Activated CD8-positive, alpha-beta memory T cell treated with anti-CD3 and anti-CD28 coated beads, Interleukin-2, amount 50 U/mL, for 24 hours (primary cell): ENCODE measurements around the gene RTEL1.
"Not testable (repeated sequence)": the region's sequence is repeated elsewhere in the genome, so short reads cannot be mapped to it uniquely, and the experiment has no call there.

Source experiments
- DNase-seq: peaks from one replicate; pipeline ENCODE4 v3.0.0-alpha.2; 2020; ENCODE audit errors: extremely low read depth

The RTEL1 gene

GRCh38 chr20:63628246-63628975, 29.7 kb upstream of the RTEL1 start:
- DNase-seq: no peak

- not testable (repeated sequence) for DNase-seq
These were observed 27.2 kb upstream of the RTEL1 start for GRCh38 chr20:63630956-63631355.

DNA sequence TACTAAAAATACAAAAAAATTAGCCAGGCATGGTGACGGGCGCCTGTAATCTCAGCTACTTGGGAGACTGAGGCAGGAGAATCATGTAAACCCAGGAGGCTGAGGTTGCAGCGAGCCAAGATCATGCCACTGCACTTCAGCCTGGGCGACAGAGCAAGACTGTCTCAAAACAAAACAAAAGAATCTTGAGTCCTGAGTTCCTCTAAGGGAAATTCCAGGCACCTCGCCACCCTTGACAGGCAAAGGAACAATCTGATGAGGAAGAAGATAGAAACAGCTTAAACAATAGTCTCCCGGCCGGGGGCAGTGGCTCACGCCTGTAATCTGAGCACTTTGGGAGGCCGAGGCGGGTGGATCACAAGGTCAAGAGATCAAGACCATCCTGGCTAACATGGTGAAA, 26.7 kb upstream of the RTEL1 start:
- DNase-seq: not testable (repeated sequence)

- DNase-seq: no peak
These were observed 24.4 kb upstream of the RTEL1 start for GRCh38 chr20:63633732-63634131.

DNA sequence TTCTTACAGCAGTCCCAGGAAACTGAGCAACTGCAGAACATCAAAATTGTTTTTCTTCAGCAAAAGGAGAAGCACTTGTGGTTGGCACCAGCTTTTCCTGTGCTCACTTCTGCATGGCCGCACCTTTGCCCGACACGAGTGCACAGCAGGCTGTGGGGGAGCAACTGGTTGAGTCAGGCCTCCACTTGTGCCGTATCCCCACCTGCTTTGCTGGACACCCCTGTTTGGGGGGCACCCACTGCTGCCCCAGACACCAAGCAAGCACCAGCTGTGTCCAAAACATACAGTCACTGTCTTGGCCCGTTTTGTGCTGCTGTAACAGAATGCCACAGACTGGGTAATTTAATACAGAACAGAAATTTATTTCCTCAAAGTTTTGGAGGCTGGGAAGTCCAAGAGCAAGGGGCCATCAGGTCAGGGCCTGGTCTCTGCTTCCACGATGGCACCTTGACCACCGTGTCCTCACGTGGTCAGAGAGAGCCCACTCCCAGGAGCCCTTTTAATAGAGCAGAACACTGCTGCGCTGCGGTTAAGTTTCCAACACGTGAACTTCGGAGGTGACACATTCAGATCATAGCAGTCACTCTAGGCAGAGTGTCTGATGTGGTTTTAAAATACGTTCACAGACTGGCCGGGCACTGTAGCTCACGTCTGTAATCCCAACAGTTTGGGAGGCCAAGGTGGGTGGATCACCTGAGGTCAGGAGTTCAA, 22.5 kb upstream of the RTEL1 start:
- DNase-seq: peak; percentile 49

DNA sequence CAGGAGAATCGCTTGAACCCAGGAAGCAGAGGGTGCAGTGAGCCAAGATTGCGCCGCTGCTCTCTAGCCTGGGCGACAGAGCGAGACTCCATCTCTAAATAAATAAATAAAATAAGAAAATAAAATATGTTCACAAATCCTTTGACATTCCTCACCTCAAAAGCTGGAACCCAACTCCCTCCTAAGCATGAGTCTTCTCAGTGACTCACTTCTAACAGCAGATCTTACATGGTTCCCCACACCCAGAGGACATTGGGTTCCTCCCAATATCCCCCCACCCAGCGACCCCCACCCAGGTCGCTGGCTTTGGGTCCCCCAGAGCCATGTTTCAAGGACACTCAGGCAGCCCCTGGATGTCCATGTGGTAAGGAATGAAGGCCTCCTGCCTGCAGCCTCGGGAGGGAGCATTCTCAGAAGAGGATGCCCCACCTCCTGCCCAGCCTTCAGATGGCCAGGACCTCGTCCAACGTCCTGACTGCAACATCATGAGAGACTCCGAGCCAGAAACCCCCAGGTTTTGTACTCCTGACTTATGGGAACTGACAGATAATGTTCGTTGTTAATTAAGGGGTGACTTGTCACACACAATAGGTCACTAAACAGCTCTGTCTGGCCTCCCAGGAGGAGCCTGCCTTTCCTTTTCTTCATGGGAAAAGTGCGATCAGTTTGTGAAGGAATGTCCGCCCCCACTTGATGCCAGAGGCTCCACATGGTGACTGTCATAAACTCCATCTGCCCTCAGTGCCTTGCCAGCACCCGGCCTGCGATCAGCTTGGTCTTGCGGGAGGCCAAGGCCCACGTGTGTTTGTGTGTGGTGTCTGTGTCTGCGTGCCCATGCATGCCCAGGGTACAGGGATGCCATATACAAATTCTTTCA, 21.1 kb upstream of the RTEL1 start:
- DNase-seq: no peak

DNA sequence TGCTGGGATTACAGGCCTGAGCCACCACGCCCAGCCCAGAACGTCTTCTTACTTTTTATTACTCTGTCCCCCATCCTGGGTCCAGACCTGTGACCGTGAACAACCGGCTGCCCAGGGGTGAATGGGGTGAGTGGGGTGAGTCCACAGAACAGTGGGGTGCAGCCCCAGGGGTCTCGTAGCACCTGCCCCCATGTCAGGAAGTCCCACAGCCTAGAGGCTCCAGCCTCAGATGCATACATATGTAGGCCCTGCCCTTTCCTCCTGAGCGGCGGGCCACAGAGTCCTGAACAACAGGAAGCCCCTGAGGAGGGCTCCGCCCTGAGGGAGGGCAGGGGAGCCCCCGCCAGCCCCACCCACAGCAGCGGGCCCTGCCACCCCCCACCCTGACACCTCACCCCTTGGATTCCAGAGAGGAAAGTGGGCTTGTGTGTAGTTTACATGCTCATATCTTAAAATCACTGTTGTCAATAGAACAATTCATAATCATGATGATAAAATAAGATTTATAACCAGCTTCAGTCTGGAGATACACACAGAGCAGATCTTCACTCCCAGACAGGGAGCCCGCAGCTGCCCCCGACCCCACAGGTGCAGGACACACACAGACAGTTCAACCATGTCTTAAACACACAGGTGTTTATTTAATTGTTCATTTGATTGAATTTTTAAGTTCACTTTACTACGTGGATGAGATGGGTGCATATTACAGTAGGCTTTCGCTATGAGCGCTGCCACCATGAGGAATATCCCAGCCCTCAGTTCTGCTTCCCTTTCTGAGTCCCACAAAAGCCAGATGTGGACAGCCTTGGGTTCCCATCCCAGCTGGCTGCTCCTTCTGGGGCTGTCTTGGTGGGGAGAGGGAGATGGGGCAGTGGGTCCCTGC, 18.8 kb upstream of the RTEL1 start:
- DNase-seq: no peak

- no peak for DNase-seq
These were observed 18.0 kb upstream of the RTEL1 start for GRCh38 chr20:63640086-63640485.

GRCh38 chr20:63640686-63641085, 17.4 kb upstream of the RTEL1 start:
- DNase-seq: not testable (repeated sequence)

DNA sequence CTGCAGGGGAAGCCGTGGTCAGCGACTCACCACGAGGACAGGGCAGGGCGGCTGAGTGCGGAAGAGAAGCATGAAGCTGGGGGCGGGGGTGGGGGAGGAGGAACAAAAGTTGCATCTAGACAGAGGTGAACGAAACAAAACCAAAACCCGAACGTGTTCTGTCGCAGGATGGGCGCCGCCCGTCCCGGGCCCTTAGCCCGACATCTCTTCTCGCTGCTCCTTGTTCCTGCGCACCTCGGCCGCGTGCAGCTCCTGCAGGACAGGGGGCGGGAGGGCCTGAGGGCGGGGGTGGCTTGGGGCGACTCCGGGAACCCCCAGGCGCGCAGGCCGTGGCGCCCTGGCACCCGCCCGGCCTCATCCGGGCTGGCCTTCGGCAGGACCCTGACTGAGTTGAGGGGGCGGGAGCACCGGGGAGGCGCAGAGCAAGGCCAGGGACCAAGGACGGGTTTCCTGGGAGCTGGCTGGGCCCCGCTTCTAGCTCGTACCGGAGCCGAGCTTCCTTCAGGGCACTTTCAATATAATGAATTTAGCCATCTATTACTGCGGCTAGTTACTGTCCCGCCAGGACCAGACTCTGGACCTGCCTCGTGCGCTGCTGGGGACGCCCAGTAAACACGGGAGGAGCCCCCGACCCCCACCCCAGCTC, 16.8 kb upstream of the RTEL1 start:
- DNase-seq: no peak

- DNase-seq: peak; percentile 90
These were observed 16.2 kb upstream of the RTEL1 start for GRCh38 chr20:63641792-63642523.

DNA sequence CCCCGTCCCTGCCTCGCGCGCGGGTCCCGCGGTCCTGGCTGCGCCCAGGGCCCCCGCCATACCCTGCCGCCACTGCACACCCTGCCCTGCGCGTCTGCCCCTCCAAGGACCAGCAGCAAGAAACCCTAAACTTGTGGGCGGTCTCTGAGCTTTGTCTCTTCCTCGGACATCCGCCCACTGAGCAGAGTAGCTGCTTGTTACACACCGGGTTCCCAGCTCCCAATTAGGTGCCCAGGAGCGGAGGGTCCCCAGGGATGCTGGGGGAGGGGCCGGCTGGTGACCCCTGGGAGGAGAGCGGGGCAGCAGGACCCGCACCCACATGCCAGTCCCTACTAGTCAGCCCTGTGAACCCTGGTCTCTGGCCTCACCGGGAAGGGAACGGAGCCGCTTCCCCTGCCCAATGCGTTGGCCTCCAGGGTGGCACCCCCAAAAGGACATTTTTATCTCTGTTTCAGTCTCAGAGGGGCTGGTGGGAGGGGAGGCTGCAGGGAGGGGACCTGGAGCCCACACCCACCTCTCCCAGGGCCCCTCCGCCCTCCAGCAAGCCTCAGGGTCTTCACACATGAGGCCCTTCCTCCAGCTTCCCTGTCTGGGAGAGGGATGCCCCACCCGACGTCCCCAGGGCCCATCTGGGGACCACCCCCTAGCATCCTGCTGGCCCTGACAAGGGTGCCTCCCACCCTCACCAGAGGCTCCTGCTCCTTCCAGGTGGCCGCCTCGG, 15.4 kb upstream of the RTEL1 start:
- no peak for DNase-seq

- no peak for DNase-seq
These were observed 14.6 kb upstream of the RTEL1 start for GRCh38 chr20:63643499-63643898.

DNA sequence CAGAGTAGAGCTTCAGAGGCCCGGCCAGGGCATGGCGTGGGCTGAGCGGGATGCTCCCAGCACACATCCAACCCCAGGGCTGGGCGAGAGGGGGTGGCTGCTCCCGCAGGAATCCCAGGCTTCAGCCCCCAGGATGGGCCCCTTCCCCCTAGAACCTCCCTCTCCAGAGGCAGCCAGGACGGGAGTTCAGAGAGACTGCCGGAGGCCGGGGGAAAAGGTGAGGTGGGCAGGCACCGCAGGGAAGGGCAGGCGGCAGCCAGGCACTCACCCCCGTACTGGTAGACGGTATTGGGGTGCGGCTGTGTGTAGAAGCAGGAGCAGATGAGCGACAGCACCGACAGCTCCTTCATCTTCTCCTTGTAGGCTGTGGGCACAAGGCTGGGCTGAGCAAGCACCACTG, 14.2 kb upstream of the RTEL1 start:
- no peak for DNase-seq

DNA sequence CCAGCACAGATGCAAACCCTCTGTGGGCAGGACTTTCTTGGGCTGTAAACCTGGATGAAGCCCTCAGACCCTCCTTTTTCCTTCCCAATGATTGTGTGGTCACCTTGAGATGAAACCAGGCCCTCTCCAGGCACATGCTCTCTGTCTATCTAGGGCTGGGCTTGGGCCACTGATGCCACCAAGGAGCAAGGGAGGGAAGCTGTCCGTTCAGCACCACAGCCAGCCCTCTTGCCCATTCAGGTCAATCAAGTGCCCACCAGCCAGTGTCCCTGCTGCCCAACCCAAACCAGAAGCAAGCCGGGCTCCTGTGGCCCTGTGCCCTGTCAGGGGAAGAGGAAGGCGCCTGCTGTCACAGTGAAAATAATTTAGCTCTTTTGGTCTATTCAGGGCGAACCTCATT, 12.9 kb upstream of the RTEL1 start:
- no peak for DNase-seq

- DNase-seq: no peak
These were observed 9.9 kb upstream of the RTEL1 start for GRCh38 chr20:63648190-63648589.

DNA sequence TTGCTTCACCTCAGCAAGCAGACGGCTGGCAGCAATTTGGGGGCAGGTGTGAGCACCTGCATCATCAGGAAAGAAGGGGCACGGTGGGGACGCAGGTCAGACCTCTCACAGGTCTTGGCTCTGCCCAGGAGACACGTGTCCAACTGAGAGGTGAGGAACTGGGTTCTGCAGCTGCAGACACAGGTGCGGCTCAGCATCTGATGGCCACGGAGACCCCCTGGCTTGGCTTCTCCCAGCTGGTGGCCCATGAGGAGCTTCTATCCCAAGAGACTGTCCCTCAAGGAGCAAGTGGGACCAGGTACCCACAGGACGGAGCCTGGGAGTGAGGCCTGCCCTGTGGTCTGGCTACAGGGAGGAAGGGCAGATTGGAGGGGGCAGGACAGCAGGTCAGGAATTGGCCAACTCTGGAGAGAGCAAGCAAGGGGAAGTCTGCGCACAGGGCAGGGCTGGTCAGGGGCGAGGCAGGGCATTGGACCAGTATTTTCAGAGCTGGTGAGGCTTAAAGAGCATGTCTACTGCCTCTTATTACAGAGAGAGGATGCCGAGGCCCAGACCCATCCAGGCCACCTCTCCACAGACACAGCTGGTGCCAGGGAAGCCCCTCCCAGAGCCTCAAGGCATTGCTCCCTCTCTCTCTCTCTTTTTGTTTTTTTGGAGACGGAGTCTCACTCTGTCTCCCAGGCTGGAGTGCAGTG, 9.1 kb upstream of the RTEL1 start:
- no peak for DNase-seq

DNA sequence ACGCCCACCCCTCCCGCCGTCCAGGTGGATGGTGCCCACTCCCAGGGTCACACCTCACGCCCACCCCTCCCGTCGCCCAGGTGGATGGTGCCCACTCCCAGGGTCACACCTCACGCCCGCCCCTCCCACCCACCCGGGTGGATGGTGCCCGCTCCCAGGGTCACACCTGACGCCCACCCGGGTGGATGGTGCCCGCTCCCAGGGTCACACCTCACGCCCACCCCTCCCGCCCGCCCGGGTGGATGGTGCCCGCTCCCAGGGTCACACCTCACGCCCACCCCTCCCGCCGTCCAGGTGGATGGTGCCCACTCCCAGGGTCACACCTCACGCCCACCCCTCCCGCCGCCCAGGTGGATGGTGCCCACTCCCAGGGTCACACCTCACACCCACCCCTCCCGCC, 7.6 kb upstream of the RTEL1 start:
- not testable (repeated sequence) for DNase-seq

GRCh38 chr20:63651942-63652191, 6.2 kb upstream of the RTEL1 start:
- DNase-seq: no peak
